Kidney epithelial cell (primary cell): ENCODE results near the gene CTBP2. TPM values are rescaled to one million over a fixed set of nuclear protein-coding genes. Genes with fewer than 3 reads are reported as not detected.
A peak's percentile ranks its signal among the peaks of the same experiment; 100 is the strongest.

Experiments
- DNase-seq: peaks from one replicate; pipeline ENCODE4 v3.0.0-alpha.2; 2010; ENCODE audit warnings: low read depth
- H3K27me3 ChIP-seq: 2 replicates; pipeline ENCODE4 v1.6.0; 2011; ENCODE audit warnings: low read length; ENCODE audit not compliant: control insufficient read depth, insufficient read depth
- H3K36me3 ChIP-seq: 2 replicates; pipeline ENCODE4 v1.5.1; 2011; ENCODE audit warnings: low read length; ENCODE audit not compliant: control insufficient read depth, insufficient read depth
- H3K4me3 ChIP-seq: 2 replicates; pipeline ENCODE4 v1.5.1; 2011; ENCODE audit warnings: low read depth, mild to moderate bottlenecking, control low read depth, low read length
- total RNA-seq: library from RNA; depleted of rRNA; stranded (reverse); fragments of >200 nt; gene quantifications from 2 replicates; pipeline ENCODE4 v1.2.3, GENCODE V29; 2015
- TF ChIP-seq, protein P1 (sequence below): IDR thresholded peaks from 2 replicates; pipeline ENCODE4 v1.5.1; 2011; ENCODE audit warnings: mild to moderate bottlenecking, moderate library complexity, low read length, control low read depth, inconsistent platforms; ENCODE audit not compliant: insufficient read depth, poor library complexity, severe bottlenecking

The CTBP2 gene
- total RNA-seq, 1 donor from 2014 or later: 136 TPM

DNA sequence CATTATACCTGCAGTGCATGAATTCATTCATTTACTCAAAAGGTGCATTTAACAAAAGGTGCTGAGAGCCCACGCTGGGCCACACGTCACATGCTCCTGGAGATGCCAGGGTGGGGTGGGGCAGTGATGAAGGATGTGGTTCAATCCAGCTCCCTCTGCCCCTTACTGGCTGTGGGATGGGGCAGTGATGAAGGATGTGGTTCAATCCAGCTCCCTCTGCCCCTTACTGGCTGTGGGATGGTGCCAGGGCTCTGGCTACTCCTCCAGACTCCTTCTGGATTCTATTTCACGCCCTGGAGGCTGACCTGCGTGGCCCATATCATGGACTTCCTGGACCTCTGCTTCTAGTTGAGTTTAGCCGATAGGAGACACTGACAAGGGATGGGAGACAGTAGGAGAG is 44.0 kb upstream of the CTBP2 start:
- TF ChIP-seq, protein P1, sequence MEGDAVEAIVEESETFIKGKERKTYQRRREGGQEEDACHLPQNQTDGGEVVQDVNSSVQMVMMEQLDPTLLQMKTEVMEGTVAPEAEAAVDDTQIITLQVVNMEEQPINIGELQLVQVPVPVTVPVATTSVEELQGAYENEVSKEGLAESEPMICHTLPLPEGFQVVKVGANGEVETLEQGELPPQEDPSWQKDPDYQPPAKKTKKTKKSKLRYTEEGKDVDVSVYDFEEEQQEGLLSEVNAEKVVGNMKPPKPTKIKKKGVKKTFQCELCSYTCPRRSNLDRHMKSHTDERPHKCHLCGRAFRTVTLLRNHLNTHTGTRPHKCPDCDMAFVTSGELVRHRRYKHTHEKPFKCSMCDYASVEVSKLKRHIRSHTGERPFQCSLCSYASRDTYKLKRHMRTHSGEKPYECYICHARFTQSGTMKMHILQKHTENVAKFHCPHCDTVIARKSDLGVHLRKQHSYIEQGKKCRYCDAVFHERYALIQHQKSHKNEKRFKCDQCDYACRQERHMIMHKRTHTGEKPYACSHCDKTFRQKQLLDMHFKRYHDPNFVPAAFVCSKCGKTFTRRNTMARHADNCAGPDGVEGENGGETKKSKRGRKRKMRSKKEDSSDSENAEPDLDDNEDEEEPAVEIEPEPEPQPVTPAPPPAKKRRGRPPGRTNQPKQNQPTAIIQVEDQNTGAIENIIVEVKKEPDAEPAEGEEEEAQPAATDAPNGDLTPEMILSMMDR: no peak

DNA sequence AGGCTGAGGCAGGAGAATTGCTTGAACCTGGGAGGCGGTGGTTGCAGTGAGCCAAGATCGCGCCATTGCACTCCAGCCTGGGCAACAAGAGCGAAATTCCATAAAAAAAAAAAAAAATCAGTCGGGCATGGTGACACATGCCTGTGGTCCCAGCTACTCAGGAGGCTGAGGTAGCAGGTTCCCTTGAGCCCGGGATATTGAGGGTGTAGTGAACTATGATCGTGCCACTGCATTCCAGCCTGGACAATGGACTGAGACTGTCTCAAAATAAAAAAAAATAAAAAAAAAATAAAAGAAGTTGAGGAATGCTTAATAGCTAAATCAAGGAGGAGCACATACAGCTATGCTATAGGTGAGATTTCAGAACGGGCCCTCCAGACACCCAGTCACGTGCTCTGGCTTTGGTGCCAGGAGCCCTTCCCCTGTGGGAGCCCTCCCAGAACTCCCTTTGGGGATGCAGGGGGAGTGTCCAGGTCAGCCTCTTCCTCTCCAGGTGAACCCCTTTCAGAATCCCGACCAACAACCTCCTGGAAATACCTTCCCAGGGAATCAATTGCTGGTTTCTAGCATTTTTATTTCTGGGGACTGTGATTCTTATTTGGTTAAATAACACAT is 42.9 kb upstream of the CTBP2 start:
- TF ChIP-seq, protein P1: no peak
- Histone ChIP-seq H3K4me3 (no peak overlapping the region), H3K36me3 (no peaks in the 10 kb centered on the region), H3K27me3 (no peaks in the 10 kb centered on the region)
- DNase-seq: no peak

More for the DNA sequence above, 44.0 kb upstream of the CTBP2 start:
- no peaks in the 10 kb centered on the region for H3K27me3 ChIP-seq
- no peaks in the 10 kb centered on the region for H3K36me3 ChIP-seq
- DNase-seq: no peak
- no peak overlapping the region for H3K4me3 ChIP-seq

DNA sequence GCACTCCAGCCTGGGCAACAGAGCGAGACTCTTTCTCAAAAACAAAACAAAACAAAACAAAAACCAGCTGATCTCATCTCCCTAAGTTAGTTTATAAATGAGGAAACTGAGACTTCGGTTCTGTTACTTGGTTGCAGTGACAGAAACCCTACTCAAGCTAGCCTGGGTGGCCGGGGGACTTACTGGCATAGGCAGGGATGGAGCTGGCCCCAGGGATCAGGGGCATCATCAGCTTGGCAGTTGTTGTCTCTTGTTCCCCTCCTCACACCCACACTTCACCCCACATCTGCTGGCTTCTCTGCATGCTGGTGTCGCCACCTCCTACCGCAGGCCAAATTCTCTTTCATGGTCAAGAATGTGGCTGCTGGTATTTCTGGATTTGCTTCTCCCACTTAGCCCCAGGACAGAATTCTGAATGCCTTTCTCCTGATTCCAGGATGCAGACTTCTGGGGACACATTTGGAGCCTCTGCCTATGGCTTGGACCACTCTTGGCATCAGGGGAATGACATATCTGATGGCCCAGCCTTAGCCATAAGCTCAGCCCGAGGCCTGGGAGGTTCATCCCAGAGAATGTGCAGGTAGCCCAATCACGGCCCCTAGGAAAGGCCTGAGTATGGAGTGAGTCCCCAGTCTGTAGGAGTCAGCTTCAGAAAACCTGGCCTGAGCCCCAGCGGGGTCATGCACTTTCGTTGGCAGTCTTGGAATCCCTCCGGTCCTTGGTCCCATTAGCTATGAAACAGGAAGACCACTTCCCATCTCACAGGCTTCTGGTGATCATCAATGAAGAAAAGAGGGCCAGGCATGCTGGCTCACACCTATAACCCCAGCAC is 41.6 kb upstream of the CTBP2 start:
- TF ChIP-seq, protein P1: no peak
- DNase-seq: no peak
- no peak overlapping the region for H3K4me3 ChIP-seq
- H3K27me3 ChIP-seq: no peaks in the 10 kb centered on the region
- H3K36me3 ChIP-seq: no peaks in the 10 kb centered on the region

DNA sequence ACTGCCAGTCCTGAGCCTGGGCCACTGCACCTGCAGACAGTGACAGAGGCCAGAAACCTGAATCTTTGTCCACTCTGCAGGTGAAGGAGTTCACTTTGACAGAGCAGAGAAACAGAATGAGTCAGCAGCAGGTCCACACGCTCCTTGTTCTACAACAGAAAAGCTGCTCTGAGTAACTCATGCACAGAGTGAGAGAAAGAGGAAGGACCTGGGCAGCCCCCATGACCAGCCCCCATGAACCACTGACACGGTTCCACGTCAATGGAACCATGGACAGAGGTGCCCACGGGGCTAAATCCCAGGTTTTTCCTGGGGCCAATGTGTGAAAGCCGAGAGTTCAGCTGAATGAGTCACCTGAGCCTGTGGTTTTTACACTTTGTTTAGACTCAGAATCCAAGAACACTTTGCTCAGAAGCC is 40.8 kb upstream of the CTBP2 start:
- Histone ChIP-seq H3K36me3 (no peaks in the 10 kb centered on the region), H3K27me3 (no peaks in the 10 kb centered on the region), H3K4me3 (no peak overlapping the region)
- peak; percentile 94 for DNase-seq
- TF ChIP-seq, protein P1: no peak

DNA sequence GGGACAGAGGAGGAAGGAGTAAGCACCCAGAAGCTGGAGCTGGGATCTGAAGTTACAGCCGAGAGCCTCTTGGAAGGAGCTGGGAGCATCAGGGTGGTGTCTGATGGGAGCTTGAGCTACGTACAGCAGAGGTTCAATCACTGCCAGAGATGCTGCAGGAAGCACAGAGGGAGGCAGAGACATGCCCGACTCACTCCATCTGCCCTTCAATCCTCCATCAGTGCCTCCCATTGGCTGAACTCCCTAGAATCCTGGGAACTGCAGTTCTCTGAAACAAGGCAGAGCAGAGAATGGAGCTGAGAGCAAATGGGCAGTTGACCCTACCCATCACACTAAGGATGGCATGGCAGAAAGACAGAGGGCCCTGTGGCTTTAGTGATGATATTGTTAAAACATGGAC is 40.0 kb upstream of the CTBP2 start:
- Histone ChIP-seq H3K27me3 (no peaks in the 10 kb centered on the region), H3K36me3 (no peaks in the 10 kb centered on the region), H3K4me3 (no peak overlapping the region)
- DNase-seq: no peak
- TF ChIP-seq, protein P1: no peak
